HG03460 (cell line): ENCODE measurements around the gene RBM20.
"Not testable (repeated sequence)": the region's sequence is repeated elsewhere in the genome, so short reads cannot be mapped to it uniquely, and the experiment has no call there.

Experiments
- ATAC-seq: cut with Tn5 transposase; IDR thresholded peaks from one replicate; pipeline ENCODE4 v1.9.1; 2021; ENCODE audit not compliant: unreplicated experiment

The RBM20 gene

DNA sequence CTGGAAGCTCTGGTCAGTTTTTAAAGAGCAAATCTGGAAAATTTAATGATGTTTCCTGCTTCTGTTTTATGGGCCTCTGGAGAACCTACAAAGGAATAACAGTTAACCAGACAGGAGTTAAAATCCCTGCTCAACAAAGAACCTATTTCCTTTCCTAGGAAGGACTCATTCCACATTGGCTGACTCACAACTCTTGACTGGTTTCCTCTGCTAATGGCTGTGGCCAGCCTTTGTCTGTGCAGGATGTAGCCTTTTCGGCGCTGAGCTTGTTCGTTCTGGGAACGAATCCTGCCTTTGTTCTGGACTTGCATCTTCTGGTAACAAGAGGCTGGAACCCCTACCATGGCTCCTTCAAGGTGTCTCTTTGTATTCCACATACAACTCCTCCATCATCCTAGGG is 114.8 kb downstream of the RBM20 start:
- ATAC-seq, result no peak

DNA sequence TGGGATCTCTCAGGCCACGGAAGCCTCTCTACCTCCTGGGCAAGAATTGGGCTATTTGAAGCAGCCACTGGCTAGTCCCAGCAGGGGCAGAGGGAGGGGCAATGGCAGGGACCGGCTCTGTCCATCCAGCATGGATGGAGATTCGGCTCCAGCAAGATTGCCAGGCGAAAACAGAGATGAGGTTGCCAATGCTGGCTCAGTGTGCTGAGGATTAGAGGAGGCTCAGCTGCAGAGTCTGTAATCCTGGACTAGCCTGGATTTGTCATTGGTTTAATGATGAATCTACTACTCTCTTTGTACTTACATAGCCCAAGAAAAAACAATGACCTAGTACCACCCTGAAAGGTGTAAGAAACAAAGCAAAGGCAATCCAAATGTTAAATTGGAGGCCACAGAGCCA is 115.4 kb downstream of the RBM20 start:
- no peak for ATAC-seq

DNA sequence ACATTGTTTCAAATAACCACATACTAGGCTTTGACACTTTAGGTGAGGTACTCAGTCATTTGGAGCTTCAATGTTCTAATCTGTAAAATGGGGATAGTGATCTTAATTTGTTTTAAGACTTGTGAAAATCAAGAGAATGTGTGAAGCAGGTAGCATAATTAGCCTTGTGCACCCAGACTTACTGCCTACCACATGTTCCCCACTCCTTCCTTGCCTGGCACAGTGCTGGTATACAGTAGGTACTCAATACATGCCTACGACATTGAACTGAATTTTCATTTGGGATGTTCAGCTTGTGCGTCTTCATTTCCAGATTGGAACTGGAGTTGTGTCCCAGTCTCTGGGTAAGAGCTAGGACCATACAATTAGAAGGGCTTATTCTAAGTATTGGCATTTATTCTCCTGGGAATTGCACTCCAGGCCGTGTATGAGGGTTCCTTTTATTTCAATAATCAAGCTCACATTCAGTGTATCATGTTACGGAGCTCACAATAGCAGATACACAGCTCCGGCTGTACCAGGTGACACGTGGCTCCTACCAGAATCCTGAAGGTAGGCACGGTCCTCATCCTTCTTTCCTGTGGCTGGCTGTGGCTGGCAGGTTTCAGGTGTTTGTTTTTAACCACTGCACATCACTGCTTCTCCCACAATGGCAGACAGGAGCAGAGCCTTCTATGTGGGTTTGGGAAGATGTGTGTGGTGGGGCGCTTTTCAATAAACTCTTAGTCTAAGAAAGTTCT is 118.1 kb downstream of the RBM20 start:
- ATAC-seq, result no peak

DNA sequence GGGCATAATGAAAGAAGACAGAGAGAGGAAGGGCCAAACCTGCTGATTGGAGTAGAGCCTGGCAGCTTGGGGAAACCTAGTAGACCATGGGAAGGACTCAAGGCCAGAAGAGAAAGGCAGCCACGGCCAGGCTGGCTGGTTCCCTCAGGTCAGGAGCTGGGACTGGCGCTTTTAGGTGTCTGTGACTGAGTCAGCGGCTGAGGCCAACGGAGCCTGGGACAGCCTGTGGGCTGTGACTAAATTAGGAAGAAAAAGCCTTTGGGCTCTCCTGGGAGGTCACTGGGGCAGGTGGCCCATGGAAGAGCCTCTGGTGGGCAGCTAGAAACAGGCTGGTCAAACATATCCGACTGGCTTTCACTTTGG is 118.7 kb downstream of the RBM20 start:
- no peak for ATAC-seq

DNA sequence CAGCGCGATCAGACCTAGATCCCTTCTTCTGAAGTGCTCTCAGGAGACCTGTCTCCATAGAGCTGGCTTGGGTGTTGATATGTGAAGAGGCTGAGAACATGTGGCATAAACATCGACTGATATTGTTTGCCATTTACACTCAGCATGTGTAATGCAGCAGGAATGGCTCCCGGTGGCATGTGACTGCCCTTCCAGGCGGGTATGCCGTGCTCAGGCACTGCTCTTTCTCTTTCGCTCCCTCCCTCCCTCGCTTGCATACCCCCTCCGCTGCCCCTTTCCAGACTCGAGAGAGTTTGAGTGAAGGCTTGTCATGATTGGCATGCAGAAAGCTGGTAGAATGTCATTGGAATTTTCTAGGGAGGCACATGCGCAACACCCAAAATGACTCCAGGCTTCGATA is 120.2 kb downstream of the RBM20 start:
- no peak for ATAC-seq

DNA sequence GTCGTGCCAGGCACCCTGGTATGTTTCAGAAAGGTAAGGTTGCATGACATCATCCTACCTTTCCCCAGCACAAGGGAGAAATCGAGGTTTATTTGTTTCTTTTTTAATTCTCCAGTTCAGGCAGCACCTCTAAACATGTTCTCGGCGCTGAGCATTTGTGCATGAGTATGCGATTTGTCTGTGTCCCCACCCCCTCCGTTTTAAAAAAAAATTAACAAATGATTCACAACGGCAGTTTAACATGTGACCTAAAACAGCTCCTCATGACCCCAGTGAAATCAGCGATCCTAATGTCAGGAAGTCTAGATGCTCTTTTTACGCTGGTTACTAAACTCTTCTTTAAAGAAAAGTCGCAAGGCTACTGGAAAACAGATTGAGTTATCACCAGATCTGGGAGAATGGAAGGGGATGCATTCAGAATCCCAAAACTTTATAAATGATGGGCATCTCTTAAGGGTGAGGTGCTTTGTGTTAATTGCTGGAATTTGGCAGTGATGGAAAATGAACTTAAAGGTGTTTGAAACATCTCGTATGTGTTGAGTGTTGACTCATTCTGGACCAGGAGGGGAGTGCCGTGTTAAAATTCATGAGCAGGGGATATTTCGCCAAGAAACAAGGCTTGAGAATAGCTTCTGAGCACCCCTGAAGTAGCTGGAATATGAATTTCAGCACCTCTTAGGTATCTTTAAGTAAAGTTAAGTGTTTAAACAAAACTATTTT is 120.8 kb downstream of the RBM20 start:
- no peak for ATAC-seq

DNA sequence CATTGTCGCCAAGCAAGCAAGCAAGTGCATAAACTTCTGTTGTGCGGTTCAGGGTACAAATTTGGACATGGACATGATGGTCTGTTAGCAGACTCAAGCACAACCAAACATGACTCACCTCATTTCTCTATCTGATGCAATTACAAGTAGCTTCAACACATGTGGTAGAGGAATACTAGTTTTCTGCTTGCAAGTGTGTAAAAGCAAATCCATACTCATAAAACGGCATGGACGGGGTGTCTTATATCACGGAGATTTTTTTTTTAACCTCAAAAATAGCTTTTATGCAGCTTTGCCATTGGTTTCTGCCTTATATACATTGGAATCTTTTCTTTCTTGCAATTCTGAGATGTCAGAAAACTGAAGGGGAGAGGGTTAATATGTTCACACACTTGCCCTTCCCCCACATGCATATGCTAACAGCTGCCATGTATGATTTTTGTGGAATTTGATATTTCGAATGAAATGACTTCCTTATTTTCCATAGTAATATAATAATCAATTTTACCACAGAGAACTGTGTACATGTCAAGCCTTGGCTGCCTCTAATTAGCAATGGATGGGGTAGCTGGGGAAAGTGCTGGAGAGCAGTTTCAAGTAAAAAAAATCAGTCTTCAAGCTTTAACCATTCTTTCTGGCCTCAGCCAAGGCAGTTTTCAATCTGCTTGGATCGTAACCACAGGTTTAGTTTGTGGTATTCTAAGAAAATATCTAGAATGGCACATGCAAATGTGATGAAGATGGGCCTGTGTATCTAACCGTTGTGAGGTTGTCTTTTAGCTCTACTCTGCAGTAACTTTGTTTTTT is 121.6 kb downstream of the RBM20 start:
- ATAC-seq, result no peak

DNA sequence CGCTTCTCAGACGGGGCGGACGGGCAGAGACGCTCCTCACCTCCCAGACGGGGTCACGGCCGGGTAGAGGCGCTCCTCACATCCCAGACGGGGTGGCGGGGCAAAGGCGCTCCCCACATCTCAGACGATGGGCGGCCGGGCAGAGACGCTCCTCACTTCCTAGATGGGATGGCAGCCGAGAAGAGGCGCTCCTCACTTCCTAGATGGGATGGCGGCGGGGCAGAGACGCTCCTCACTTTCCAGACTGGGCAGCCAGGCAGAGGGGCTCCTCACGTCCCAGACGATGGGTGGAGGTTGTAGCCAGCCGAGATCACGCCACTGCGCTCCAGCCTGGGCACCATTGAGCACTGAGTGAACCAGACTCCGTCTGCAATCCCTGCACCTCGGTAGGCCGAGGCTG is 123.5 kb downstream of the RBM20 start:
- ATAC-seq, result not testable (repeated sequence)

DNA sequence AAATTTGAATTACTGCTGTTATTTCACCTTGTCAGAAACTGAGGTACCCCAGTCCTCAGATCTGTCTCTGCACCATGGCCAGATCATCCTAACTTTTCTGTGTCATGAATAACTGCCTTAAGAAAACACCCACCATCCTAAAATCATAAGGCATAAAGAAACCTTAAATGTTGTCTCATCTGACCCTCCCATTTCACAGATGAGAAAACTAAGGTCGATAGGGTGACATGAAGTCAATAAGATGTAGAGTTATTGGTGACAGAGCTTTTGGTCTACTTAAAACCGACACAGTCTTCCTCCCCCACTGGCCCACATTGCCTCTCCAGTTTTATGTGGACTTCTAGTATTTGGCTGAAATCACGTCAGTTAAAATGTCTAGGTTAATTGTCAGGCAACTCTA is 126.1 kb downstream of the RBM20 start:
- ATAC-seq, result no peak

DNA sequence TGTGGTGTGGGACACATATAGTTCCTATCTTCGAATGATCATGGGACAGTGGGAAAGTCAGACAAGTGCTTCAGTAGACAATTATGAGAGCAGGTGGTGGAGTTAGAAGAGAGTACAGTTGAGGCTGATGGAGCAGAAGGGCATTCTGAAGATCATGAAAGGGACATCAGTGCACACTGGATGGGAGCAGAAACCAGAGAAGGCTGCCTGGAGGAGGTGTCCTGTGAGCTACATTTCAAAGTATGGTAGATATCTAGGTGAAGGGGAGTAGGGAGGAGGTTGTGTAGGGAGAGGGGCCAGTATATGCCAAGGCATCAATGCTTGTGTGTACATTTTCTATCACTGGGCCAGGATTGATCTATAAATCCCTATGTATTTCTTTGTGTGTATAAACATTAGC is 127.3 kb downstream of the RBM20 start:
- no peak for ATAC-seq

DNA sequence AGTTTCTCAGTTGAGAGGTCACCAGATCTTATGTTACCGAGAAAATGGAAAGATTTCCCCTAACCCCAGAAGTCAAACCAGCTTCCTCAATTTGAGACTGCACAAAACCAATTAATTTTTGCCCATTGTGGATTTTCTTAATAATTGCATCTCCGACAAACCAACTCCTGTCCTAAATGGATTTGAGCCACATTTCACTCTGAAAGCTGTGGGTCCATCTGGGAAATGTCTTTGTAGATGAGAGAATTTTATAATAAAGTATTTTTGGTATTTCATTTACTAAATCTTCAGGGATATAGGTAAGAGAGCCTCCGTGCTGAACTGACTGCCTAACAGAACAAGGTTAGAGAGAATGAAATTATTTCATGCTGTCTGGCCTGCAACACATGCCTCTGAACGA is 127.9 kb downstream of the RBM20 start:
- ATAC-seq, result no peak

DNA sequence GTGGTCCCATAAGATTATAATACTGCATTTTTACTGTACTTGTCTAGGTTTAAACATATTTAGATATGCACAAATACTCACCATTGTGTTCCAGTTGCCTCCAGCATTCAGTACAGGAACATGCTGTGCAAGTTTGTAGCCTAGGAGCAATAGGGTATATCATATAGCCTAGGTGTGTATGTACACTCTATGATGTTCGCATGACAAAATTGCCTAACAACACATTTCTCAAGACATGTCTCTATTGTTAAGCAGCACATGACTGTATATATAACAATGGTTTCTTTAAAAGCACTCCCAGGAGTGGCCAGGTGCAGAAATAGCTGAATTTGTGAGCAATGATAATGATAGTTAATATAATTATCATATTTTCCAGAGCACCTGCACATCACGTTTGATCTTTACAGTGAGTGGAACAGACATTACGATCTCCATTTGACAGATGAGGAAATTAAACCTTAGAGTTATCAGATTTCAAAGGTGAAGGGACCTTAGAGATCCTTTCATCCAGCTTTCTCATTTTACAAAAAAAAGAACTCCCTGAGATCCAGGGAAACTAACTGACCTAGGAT is 128.4 kb downstream of the RBM20 start:
- no peak for ATAC-seq

DNA sequence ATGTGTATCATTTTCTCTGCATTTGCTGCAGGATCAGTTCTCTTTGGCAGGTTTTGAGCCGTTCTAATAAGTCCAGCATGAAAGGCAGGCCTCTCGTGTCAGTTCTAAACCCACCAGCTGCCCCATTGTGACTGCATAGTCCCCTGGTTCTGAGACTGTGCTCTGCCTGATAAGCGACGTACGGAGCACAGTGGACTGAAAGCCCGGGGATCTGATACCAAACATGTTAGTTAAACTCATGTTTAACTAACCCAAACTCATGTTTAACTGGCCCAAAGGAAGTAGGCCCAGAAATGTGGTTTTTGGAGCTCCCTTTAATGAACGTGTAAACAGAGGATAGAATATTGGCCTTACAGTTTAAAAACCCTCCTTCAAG is 129.5 kb downstream of the RBM20 start:
- no peak for ATAC-seq

DNA sequence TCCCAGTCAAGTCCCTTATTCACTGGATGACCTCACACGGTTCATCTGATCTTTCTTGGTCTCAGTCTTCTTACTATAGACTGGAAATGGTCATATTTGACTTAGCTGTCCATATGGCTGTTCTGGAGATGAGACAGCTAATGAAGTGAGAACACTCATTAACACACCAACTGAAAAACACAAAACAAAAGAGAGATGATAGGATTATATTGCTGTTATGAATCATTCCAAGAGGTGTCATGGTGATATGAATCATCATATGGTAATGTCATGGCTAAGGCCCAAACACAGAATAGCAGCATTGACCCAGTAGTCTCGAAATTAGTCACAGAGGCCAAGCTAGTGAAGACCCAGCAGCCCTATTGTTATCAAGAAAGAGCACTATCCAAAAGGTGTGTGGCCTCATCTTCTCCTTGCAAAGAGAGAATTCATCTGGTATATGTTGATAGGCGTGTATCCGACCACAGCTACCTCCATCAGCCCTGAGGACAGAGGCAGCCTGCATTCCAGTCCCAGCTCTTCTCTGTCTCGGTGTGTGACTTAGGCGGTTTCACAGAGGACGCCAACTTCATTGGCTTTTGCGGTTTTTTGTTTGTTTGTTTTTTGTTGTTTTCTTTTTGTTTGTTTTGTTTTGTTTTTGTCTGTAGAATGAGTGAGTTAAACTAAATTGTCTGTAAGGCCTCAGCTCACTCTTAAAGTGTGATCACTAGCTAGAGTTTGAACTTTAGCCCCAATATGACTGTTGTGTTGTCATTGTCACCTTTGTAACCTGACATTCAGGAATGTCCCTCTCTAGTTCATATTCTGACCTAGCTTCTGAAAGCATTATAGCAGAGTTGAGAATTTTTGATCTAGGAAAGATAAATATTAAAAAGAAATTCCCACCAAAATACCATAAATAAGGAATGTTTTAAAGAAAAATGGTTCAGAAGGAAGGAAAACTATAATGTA is 130.2 kb downstream of the RBM20 start:
- peak; percentile 95 for ATAC-seq

DNA sequence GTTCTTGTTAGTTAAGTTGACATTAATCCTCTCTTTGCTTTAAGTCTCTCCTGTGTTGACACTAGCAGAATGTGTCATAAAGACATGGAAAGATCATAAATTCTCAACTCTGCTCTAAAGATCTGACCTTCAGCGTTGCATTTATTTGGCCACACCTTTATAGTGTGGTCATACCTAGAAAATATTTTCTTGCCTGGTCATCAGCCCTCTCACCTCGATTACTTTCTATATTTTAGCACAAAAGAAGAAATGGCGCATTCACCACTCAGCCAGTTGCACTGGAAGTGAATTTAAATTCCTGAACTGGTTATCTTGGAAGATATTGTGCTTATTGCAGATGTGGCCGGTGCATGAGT is 130.9 kb downstream of the RBM20 start:
- no peak for ATAC-seq

DNA sequence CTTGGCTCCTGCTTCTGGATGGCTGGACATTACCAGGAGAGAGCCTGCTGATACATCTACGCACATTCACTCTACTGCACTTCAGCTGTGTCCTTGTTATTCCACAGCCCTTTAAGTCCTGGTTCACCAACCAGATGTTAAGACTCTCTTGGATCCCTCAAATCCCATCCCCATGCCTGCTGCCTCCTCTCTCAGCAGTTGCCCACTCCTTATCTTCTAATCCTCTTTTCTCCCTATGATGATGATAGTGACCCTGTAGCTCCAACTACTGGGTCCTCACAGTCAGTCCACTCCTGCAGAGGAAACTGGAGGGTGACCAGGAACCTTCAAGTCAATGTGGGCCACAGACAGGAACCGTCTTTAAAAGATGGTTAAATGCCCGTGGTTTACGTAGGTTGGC is 131.3 kb downstream of the RBM20 start:
- ATAC-seq, result no peak

DNA sequence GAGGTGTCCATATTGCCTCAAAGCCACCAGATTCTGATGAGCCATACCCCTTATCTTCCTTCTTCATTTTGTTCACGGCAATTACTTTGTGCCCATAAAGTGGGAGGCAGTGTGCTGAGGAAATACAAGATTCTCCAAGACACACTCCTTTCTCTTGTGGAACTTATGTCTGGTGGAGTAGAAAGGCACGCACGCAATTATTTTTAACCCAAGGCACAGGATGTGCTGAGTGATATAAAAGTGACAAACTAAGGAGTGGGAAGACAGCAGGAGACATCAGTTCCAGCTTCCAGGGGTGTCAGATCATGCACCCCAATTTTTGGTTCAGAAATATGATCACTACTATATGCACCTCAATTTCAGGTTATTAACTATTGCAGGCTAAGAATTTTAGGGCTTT is 132.9 kb downstream of the RBM20 start:
- ATAC-seq, result no peak

DNA sequence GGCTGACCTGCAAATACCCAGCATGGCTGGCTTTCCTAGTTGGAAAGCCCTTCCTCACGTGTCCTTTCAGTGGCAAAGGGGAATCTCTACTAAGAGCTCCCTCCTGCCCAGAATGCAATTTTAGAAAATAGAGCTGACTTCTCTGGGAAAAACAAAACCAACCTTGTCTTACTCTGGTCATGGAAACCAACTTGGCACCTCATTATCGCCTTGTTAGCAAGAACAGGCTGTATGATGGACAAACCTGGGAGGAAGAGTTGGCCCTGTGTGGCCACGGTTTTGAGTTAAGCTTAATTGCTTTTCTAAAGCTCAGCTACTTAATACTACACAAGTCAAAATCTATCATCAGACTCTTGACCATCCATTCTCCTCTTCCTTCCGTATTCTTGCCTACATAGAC is 133.5 kb downstream of the RBM20 start:
- no peak for ATAC-seq

DNA sequence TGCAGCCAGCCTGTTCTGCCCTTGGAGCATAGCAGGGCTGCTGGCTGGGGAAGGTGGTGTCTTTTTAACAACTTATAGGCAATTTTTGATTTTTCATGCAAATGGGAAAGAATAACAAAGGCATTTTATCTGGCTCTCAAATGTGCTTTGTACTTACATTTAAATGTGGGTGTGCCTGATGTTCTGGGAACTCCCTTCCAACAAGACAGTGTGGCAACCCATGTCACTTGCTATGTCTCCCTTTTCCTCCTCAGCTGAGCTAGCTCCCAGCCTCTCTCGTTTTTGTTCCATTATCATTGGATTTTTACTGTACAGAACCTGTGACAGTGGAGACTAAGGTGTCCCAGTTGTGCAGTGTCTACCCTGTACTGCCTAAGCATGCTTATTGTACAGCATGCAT is 134.1 kb downstream of the RBM20 start:
- ATAC-seq, result no peak

DNA sequence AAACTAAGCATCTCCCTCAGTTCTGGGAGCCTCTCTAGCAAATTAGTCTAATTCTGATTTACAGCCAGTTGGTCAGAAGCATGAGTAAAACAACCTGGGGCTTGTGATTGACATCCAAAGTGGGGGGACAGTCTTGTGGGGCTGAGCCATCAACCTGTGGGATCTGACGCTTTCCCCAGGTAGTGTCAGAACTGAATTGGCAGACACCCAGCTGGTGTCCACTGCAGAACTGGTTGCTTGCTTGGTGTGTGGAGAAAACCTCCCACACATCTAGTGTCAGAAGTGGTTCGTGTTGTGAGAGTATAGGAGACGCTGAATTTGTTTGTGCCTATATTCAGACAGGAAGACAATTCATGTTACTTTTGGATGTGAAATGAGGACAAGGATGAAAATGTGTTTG is 135.4 kb downstream of the RBM20 start:
- no peak for ATAC-seq

DNA sequence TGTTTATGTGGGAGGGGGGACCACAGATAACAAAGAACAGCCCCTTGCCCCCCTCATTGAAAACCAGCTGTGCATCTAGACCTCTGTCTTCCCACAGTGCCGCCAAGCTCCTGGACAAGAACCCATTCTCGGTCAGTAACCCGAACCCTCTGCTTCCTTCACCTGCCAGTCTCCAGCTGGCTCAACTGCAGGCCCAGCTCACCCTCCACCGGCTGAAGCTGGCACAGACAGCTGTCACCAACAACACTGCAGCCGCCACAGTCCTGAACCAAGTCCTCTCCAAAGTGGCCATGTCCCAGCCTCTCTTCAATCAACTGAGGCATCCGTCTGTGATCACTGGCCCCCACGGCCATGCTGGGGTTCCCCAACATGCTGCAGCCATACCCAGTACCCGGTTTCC is 136.6 kb downstream of the RBM20 start:
- no peak for ATAC-seq
